ENCODE data around the gene GJB2.

The GJB2 gene

GRCh38 chr13:20142023-20142926, 50.5 kb downstream of the GJB2 start:
- no peak for DNase-seq (ENCODE audit: low read depth in 3 of 3)

GRCh38 chr13:20141238-20142022, 51.3 kb downstream of the GJB2 start:
- no peak for DNase-seq (ENCODE audit: low read depth in 3 of 3)

GRCh38 chr13:20140487-20140886, 52.3 kb downstream of the GJB2 start:
- no peak for DNase-seq (ENCODE audit: low read depth in 3 of 3)

GRCh38 chr13:20137875-20138274, 54.9 kb downstream of the GJB2 start:
- no peak for DNase-seq (ENCODE audit: low read depth in 3 of 3)

Data from stimulated activated CD4-positive, alpha-beta T cell treated with anti-CD3 and anti-CD28 coated beads, TNF-alpha, amount 100 ng/mL, for 24 hours (primary cell).